Amygdala (tissue), 56 donors: ENCODE measurements around the gene ASB10.

Experiments used
- DNase-seq, 56 donors: peaks; one replicate each; lab custom pipeline; 2025; lab: John Stamatoyannopoulos, UW

Gene ASB10

DNA sequence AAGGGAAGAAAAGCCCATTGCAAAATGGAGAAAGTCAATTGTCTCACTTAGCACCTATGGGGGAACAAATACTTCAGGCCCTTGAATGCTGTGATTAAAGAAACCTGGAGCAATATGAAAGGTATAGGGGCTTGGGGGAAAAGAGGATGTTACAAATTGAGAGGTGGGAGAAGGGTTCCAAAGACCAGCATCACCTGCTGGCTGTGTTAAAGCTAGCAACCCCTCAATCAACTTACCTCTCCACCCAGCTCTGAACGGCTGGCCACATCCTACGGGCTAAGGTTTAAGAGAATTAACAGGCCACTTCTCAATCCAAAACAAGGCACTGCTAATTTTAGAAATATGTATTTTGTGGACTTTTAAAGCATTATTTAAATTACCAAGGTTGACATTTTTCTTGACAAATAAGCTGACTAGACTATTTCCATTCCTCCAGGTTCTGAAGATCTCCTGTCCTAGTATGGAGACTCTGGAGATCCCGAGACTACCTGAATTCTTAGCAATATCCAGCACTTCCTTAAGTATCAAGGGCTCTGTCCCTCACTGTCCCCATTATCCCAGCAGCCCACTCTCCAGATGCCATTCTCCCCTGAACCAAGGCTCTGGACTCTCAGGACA lies 24.2 kb upstream of the ASB10 start:
- no peak for DNase-seq

DNA sequence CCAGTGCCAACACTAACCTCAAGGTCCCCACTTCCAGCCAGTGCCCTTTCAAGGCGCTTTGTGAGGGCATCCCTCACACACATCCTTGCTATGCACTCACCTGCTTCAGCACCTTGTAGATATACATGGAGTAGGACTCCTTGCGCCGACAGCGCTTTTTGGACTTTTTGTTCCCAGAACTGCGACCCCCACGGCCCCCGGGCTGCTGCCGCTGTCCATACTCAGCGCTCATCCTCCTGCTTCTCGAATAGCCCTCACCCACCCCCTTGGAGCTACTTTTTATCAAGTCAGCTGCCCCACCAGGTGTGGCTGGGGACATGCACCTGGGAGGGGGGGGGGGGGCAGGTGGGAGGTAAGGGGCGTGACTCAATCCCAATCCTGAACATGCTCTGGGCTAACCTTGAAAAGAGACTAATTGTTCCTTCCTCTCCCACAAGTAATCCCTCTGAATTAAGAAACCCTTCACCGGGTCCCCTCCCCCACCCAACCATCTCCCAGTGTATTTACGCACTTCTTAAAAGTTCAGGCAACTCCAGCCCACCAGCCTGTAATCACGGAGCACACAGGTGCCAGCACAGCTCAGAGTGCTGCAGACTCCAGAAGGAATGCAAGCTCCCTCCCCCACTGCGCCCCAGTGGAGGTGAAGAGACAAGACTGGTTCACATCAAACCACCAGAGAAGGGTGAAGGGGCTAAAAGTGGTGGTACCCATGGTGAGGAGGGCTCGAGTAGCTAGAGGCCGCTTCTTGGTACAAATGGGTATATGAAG lies 23.2 kb upstream of the ASB10 start, which contains the start of gene H2BK1:
TSS of gene H2BK1 (minus strand) at position 402 of the 768 bp plus-strand sequence. CDS start at position 232, 170 bp downstream.
- DNase-seq, result no peak

DNA sequence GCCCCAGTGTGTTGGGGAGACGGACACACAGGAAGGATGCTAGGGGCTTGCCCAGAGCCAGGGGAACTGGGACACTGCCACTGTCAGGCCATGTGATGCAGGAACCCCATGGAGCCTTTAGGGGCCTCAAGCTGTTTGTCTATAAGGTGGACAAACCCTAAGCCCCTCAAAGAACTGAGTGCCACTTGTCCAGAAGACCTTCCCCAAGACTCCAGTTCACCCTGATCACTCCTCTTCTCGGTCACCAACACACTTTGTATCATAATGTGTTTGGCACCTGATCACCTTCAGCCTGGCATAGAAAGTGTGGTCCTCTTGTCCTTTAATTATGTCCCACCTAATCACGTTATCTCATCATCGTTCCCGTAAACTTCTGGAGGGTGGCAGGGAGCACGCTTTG lies 22.5 kb upstream of the ASB10 start:
- DNase-seq, result no peak

DNA sequence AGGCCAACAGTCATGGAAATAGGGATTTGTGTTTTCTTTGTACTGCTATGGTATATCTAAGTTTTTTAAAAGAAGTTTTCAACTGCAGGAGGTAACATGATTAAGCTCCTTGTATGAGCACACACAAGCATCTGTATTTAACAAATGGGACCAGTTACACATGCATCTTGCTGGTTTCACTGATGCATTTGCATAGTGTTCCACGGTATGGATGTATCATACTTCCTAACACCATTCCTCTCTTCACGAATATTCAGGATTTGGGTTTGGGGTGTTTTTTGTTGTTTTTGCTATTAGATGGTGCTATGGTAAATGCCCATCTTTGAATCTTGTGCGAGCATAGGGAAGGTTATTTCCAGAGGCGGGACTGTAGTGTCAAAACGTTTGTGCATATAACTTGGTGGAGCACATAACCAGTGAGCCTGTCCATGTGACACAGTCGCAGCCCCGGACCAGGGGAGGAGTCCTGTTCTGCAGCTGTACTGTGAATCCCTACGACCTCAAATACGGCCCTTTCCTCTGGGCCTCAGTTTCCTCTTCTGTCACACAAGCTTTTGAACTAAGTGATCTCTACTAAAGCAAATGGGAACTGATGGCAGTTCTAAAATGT lies 21.3 kb upstream of the ASB10 start:
- DNase-seq, result no peak

- DNase-seq, result no peak
These were observed 20.8 kb upstream of the ASB10 start for GRCh38 chr7:151207804-151208203.

GRCh38 chr7:151207315-151207714 lies 20.3 kb upstream of the ASB10 start:
- no peak for DNase-seq

- no peak for DNase-seq
These were observed 19.9 kb upstream of the ASB10 start for GRCh38 chr7:151206914-151207313.

DNA sequence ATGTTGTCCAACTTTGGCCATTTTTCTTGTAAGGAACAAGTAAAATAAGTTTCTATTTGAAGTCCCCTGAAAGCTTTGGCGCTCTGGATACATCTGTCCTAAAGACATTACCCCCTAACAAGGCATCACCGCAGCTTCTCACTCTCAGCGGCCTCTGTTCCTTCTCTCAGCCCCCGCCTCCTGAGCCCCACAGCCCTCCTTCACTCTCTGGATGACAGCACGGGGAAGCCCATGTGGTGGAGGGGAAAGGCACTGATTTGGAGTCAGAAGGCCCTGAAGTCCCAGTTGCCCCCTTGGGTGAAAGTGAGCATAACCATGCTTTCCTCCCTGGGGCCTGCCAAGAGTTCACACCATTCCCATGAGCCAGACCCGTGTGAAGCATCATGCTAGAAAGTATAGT lies 18.7 kb upstream of the ASB10 start:
- no peak for DNase-seq

GRCh38 chr7:151204383-151205032 lies 17.5 kb upstream of the ASB10 start:
- no peak for DNase-seq

DNA sequence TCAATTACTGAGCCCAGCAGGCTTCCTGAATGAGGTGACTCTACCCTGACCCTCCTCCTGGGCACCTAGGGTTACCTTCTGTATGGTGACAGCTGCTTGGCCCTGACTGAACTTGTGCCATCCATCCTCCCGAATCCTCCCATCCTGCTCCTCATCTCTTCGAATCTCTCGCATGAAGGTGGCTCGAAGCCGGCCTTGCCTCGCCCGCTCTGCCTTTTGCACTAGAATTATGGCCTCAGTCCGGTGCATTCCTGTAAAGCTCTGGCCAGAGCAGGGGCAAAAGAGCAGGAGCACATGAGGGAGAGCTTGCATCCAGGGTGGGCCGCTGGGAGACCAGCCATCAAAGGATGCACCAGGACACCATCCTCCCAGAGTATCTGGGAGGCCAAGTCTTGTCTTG lies 15.8 kb upstream of the ASB10 start:
- no peak for DNase-seq

DNA sequence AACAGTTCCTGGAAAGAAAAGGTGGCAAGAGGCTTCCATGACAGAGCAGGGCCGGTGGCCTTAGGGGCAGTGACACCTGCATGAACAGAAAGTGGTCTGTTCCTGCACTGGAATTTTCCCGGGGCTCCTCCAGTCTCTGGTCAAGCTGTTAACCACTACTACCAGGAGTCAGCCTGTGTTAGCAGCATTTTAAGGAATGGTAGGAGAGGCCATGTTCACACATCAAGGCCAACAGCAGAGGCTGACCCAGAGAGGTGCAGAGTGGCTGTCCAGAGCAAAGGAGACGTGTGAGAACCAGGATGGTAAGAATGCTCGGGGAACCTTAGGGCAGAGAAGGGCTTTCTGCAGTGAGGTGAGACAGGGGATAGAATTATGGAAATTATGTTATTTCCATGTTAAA lies 14.7 kb upstream of the ASB10 start:
- no peak for DNase-seq

DNA sequence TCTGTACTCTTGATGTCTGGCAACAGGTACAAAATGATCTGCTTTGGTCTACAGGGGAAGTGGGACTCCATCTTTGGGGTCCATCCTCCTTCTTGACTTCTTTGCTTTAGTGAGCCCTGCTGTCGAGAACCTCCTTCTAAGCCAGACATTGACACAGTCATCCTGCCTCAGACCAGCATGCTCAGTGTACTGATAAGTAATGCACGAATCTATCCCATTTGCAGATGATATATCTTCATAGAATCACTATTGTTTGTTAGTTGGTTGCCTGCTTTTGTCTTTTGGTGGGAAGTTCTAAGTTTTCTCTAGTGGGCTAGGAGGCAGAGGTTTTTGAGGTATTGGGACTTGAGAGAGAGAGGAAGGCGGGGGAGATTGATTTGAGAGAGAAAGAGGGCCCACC lies 14.3 kb upstream of the ASB10 start:
- no peak for DNase-seq

- peak in 32 of 56 donors; percentile 4 to 73 (median 28) for DNase-seq
These were observed 12.1 kb upstream of the ASB10 start for GRCh38 chr7:151198945-151199848.

DNA sequence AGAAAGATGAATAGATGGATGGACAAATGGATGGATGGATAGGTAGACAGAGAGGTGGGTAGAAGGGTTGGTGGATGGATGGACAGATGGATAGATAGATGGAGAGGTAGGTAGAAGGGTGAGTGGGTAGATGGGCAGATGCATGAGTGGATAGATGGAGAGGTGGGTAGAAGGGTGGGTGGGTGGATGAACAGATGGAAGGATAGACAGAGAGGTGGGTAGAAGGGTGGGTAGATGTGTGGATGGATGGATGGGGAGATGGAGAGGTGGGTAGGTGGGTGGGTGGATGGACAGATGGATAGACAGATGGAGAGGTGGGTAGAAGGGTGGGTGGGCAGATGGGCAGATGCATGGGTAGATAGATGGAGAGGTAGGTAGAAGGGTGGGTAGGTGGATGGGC lies 10.9 kb upstream of the ASB10 start:
- DNase-seq, result no peak

DNA sequence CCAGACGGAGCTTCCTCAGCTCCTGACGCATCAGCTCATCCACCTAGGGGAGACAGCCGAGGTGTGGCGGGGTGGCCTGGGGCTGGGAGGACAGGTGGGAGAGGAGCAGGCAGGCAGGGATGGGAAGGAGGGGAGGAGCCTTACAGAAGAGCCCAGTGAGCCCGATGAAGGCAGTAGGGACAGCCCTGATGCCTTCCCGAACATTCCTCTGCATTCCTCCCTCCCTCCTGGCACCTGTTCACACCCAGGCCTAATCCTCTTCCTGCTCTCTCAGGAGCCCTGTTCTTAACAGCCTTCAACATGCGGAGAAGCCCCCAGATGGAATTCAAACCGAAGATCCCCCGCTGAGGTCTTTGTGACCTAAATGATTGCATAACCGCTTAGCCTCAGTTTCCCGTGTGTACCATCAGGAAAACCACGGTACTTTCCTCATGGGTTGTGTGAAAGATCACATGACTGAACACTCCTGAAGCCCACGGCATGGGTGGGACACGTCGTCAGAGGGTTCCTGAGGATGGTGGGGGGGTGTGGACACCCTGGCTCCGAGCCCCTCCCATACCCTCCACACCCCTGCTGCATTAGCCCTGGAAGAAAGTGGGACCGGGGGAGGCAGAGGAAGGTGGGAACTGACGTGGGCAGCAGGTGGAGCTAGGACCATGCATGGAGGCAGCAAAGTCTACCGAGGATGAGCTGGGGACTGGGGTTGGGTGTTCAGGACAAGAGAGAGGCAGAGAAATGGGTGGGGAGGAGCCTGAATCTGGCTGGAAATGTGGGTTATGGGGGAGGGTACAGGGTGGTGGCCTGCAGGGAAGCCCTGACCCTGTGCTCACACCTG lies 8.8 kb upstream of the ASB10 start:
- no peak for DNase-seq

GRCh38 chr7:151194188-151194587 lies 7.1 kb upstream of the ASB10 start:
- no peak for DNase-seq

GRCh38 chr7:151193203-151193978 lies 6.3 kb upstream of the ASB10 start:
- DNase-seq, result no peak

- DNase-seq, result no peak
These were observed 5.0 kb upstream of the ASB10 start for GRCh38 chr7:151192002-151192539.
